ENCODE data around the gene PIGL.

- no peak for TF ChIP-seq CTCF (IDR thresholded peaks at IDR 0.05 in 8 of 11, conservative IDR thresholded peaks at IDR 0.05 in 3 of 11)
- TF ChIP-seq POLR2A (IDR thresholded peaks at IDR 0.05) = no peak
These were observed 131.6 kb downstream of the PIGL start for GRCh38 chr17:16348586-16348985.

Data from spleen (tissue), 7 donors.